ENCODE results near the gene SKAP1.
"Not testable (repeated sequence)": the region's sequence is repeated elsewhere in the genome, so short reads cannot be mapped to it uniquely, and the experiment has no call there.

Gene SKAP1

DNA sequence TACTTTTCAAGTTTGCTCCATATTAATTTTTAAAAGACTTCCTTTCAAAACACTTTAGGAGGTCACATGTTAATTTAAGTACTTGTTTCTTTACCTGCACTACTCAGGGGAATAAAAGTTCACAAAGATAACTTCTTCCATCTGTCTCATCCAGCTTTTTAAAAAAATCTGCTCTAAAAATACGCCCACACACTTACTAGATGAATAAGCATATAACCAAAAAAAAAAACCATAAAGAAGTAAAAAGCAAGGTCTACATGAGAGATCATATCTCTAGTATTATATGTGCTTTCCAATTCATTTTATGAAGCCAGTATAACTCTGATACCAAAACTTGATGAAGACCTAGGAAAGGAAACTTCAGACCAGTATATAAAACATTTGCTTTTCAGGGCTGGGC lies 17.2 kb downstream of the SKAP1 start:
- Mint-ChIP-seq H3K4me1 (peaks cover 89% of the 10 kb centered on the region), H3K4me3 (peak overlapping the region; percentile 59), H3K36me3 (ENCODE audit: low read depth) (peaks cover 41% of the 10 kb centered on the region)

DNA sequence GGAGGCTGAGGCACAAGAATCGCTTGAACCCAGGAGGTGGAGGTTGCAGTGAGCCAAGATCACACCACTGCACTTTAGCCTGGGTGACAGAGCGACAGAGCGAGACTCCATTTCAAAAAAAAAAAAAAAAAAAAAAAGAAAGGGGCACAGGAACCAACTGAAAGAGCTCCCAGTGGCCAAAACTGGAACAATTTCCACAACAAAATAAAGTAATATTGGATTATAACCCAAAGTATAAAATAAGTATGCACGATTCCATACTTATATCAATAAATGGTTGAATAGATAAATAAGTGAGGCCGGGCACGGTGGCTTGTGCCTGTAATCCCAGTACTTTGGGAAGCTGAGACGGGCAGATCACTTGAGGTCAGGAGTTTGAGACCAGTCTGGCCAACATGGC lies 19.2 kb downstream of the SKAP1 start:
- Mint-ChIP-seq H3K4me1 (peaks cover 85% of the 10 kb centered on the region), H3K36me3 (ENCODE audit: low read depth) (peaks cover 44% of the 10 kb centered on the region)
- not testable (repeated sequence) for DNase-seq, H3K4me3 Mint-ChIP-seq, H3K27ac Mint-ChIP-seq, ATAC-seq, H3K9me3 Mint-ChIP-seq, H3K27me3 Mint-ChIP-seq

More for the DNA sequence above, 17.2 kb downstream of the SKAP1 start:
- Mint-ChIP-seq H3K27me3 (no peaks in the 10 kb centered on the region), H3K9me3 (no peaks in the 10 kb centered on the region), H3K27ac (peak overlapping the region; percentile 92)
- DNase-seq (no peak), ATAC-seq (peak; percentile 75)

DNA sequence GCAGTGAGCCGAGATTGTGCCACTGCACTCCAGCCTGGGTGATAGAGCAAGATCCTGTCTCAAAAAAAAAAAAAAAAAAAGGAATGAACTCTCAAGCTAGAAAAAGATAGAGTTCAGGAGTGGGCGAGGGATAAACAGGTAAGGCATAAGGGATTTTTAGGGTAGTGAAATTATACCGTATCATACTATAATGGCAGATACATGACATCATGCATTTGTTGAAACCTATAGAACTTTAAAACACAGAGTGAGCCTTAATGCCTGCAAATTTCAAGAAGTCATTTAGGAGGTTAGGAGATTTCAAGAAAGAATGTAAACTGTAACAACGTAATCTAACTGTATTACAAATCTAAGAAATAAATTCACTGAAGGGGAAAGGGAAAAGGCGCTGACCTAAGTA lies 20.4 kb downstream of the SKAP1 start:
- H3K27ac Mint-ChIP-seq: no peak overlapping the region
- ATAC-seq (no peak), DNase-seq (no peak)
- peaks cover 81% of the 10 kb centered on the region for H3K4me1 Mint-ChIP-seq
- no peaks in the 10 kb centered on the region for H3K27me3 Mint-ChIP-seq
- no peak overlapping the region for H3K4me3 Mint-ChIP-seq
- no peaks in the 10 kb centered on the region for H3K9me3 Mint-ChIP-seq
- H3K36me3 Mint-ChIP-seq (ENCODE audit: low read depth): peaks cover 45% of the 10 kb centered on the region

DNA sequence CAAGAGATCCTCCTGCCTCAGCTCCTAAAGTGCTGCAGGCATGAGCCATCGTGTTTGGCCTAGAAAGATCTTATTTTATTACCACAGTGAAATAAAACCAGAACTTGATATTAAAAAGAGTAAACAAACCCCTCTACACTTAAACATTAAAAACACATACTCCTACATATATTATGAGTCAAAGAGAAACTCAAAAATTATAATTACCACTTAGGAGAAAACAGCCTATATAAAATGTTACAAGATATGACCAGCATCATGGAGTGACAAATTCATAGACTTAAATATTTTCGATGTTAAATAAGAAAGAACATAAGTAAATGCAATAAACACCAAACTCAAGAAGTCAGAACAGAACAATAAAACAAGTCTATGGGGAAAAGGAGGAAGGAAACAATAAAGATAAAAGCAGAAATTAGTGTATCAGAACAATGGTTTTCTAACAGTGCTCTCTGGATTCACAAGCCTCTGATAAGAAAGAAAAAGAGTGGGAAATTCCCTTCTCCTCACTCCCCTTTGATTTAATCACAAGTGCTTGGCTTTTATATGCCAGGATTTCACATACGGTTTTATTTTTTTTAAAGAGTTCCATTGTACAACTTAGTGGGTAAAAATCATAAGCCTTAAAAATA lies 23.0 kb downstream of the SKAP1 start:
- Mint-ChIP-seq H3K4me1 (peaks cover 61% of the 10 kb centered on the region), H3K9me3 (no peaks in the 10 kb centered on the region), H3K27ac (peak overlapping the region; percentile 83), H3K36me3 (ENCODE audit: low read depth) (peaks cover 45% of the 10 kb centered on the region), H3K4me3 (peak overlapping the region; percentile 35), H3K27me3 (no peaks in the 10 kb centered on the region)
- DNase-seq (no peak), ATAC-seq (no peak)

DNA sequence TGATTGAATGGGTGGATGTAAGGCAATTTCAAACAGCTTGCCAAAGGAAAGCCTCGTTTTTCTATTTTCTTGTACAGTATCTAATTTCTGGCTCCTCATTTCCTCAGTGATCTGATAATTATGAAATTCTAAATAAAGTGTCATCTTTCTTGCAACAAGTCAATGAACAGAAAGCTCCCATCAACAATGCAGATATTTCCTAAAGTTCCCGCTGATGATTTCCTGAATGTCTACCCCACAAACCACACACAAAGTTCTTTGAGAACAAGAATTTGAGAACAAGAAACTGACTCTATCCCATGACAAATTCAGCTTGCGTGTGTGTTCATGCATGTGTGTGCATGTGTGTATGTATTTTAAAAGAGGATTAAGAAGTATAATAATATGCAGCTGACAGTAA lies 35.2 kb downstream of the SKAP1 start:
- no peak overlapping the region for H3K4me3 Mint-ChIP-seq
- H3K4me1 Mint-ChIP-seq: peaks cover 29% of the 10 kb centered on the region
- no peaks in the 10 kb centered on the region for H3K27me3 Mint-ChIP-seq
- H3K9me3 Mint-ChIP-seq: no peaks in the 10 kb centered on the region
- DNase-seq (no peak), ATAC-seq (no peak)
- H3K36me3 Mint-ChIP-seq (ENCODE audit: low read depth): peaks cover 33% of the 10 kb centered on the region
- no peak overlapping the region for H3K27ac Mint-ChIP-seq

DNA sequence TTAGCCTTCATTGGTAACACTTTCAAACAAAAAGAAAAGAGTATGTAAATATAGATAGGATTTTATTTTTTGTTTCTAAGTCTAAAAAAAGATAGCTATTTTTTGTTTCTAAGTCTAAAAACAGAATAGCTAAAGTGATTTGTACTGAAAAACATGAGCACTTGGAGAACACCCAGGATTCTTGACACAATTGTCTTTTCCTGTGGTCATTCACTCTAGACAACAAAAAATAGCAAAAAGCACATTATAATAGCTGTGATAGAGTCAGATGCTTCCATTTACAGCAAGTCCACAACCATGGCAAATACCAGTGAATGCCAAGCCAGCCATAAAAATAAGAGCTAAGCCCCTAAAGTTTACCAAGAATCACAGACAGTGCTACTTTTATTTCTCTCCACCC lies 36.7 kb downstream of the SKAP1 start:
- Mint-ChIP-seq H3K9me3 (no peaks in the 10 kb centered on the region), H3K27ac (no peak overlapping the region), H3K4me1 (peaks cover 29% of the 10 kb centered on the region), H3K4me3 (no peak overlapping the region), H3K36me3 (ENCODE audit: low read depth) (peaks cover 34% of the 10 kb centered on the region), H3K27me3 (no peaks in the 10 kb centered on the region)
- DNase-seq: no peak
- ATAC-seq: no peak

DNA sequence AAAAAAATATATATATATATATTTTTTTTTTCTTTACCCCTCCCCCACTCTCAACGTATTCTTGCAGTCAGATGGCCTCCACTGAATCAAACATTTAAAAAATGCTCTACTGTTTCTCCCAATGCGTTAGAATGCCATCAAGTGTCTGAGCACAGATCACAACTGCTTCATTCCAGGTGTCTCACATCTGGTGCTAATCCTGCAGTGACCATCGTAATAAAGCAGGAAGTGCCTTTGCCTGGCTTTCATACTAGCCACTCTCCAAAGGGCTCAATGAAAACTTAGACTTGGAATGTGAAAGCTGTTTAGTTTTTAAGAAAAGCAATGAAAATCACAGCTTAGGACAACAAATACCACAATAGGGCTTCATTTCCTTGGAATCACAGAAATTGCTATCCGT lies 37.2 kb downstream of the SKAP1 start:
- H3K27me3 Mint-ChIP-seq: no peaks in the 10 kb centered on the region
- no peaks in the 10 kb centered on the region for H3K9me3 Mint-ChIP-seq
- no peak overlapping the region for H3K4me3 Mint-ChIP-seq
- DNase-seq: no peak
- ATAC-seq: no peak
- H3K4me1 Mint-ChIP-seq: peaks cover 29% of the 10 kb centered on the region
- H3K27ac Mint-ChIP-seq: no peak overlapping the region
- peaks cover 34% of the 10 kb centered on the region for H3K36me3 Mint-ChIP-seq (ENCODE audit: low read depth)

DNA sequence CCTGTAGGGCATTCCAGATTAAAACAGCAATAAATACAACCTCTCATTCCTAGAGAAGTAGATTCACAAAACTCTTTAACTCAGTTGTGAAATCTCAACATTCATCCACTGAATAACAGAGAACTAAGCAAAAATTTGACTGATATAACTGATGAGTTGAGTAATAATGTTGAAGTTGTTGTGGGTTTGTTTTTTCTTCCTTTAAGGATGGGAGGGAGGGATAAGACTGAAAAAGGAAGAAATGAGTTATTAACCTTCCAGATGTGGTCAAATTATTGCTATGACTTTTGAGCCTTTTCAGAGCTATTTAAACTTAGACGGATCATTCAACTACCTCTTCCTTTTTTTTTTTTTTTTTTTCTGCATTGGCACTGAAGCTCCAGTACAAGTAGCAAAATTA lies 38.6 kb downstream of the SKAP1 start:
- ATAC-seq (peak; percentile 24), DNase-seq (no peak)
- Mint-ChIP-seq H3K9me3 (no peaks in the 10 kb centered on the region), H3K36me3 (ENCODE audit: low read depth) (peaks cover 40% of the 10 kb centered on the region), H3K4me3 (no peak overlapping the region), H3K4me1 (peaks cover 33% of the 10 kb centered on the region), H3K27me3 (no peaks in the 10 kb centered on the region), H3K27ac (no peak overlapping the region)

DNA sequence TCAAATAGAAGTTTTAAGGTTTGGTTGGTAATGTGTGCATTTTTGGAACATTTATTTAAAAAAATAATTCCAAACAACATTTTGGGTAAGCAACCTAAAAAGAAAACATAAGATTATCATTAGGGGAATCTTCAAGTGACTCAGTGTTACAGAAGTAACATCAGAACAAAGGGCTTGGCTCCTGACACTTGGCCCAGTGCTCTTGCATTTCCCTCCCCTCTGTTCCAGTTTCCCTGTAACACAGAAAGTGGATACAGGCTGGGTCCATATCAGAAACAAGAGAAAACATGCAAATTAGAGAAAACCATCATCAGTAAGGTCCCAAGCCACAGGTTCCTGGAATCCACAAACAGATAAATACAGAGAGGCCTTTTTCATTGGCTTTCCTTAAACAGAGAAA lies 40.1 kb downstream of the SKAP1 start:
- peaks cover 34% of the 10 kb centered on the region for H3K4me1 Mint-ChIP-seq
- H3K27ac Mint-ChIP-seq: peak overlapping the region; percentile 11
- H3K36me3 Mint-ChIP-seq (ENCODE audit: low read depth): peaks cover 35% of the 10 kb centered on the region
- DNase-seq: no peak
- no peak for ATAC-seq
- no peak overlapping the region for H3K4me3 Mint-ChIP-seq
- no peaks in the 10 kb centered on the region for H3K9me3 Mint-ChIP-seq
- H3K27me3 Mint-ChIP-seq: no peaks in the 10 kb centered on the region

DNA sequence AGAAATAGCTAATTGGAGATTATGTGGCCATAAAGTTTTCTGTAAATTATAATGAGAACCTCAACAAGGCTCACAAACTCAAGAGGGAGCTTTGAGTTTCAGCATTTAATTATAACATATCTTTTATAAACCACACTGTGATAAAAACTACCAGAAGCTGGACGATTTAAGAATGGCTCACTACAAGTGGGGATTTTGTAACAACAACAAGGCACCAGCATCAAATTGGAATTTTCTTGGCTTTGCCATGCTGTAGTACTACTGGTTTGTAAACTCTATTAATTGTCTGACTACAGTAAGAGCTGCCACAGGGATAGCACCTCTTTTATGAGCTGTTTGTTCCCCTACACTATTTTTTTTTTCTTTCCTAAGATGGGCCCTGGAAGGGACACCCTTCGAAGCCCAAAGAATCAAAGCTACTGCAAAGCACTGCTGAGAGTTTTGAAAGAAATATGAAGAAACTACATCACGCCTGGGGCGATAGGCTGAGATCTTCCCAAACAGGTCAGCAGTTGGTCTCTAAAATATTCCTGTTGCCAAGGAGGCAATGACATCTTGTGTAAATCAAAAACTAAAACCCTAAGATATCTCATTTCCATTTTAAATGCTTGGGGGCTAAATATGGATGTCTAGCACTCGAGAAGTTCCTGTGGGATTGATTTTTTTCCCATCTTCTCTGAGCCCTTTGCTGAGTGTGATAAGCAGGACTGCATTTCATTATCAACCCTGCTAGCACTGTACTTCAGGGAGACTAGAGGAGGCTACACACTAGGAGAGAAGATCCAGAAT lies 40.9 kb downstream of the SKAP1 start:
- Mint-ChIP-seq H3K4me1 (peaks cover 35% of the 10 kb centered on the region), H3K36me3 (ENCODE audit: low read depth) (peaks cover 32% of the 10 kb centered on the region), H3K4me3 (no peak overlapping the region), H3K27ac (no peak overlapping the region), H3K9me3 (no peaks in the 10 kb centered on the region), H3K27me3 (no peaks in the 10 kb centered on the region)
- ATAC-seq: no peak
- no peak for DNase-seq

DNA sequence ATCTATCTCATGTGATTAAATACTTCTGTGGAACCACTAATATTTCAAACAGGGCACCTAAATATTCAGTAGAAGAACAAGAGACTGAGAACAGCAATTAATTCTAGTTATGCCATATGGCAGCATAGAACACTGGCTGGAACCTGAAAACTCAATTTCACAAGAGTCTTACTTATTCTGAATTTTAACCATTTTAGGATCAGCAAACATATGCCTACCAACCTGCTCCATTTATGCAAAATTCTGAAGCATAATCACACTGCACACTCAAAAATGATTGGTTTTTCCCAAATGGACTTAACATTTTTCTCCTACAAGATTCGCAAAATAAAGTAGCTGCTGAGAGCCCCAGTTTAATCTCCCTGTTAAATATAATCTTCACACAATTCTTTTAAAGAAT lies 43.2 kb downstream of the SKAP1 start:
- peaks cover 40% of the 10 kb centered on the region for H3K36me3 Mint-ChIP-seq (ENCODE audit: low read depth)
- no peak overlapping the region for H3K27ac Mint-ChIP-seq
- ATAC-seq: no peak
- no peaks in the 10 kb centered on the region for H3K9me3 Mint-ChIP-seq
- H3K27me3 Mint-ChIP-seq: no peaks in the 10 kb centered on the region
- no peak overlapping the region for H3K4me3 Mint-ChIP-seq
- DNase-seq: no peak
- peaks cover 30% of the 10 kb centered on the region for H3K4me1 Mint-ChIP-seq

DNA sequence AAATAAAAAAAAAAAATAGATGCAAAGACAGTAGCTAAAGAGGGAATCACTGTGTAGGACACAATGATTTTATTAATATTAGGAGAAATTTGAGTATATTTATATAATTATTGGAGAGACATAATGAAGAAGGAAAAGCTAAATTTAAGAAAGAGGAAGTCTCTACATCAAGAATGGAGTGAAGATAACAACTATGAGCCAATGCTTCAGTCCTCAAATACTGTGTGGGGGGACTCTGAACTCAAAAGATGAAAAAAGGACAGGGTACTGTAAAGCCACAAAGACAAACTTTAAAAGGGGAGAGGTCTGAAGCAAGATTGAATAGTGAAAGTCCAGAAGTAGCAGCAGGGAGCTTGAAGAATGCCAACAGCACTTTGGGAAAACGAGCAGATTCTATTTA lies 44.7 kb downstream of the SKAP1 start:
- H3K27me3 Mint-ChIP-seq: no peaks in the 10 kb centered on the region
- H3K36me3 Mint-ChIP-seq (ENCODE audit: low read depth): peaks cover 40% of the 10 kb centered on the region
- no peak for ATAC-seq
- no peaks in the 10 kb centered on the region for H3K9me3 Mint-ChIP-seq
- peaks cover 24% of the 10 kb centered on the region for H3K4me1 Mint-ChIP-seq
- no peak overlapping the region for H3K27ac Mint-ChIP-seq
- DNase-seq: no peak
- H3K4me3 Mint-ChIP-seq: no peak overlapping the region

DNA sequence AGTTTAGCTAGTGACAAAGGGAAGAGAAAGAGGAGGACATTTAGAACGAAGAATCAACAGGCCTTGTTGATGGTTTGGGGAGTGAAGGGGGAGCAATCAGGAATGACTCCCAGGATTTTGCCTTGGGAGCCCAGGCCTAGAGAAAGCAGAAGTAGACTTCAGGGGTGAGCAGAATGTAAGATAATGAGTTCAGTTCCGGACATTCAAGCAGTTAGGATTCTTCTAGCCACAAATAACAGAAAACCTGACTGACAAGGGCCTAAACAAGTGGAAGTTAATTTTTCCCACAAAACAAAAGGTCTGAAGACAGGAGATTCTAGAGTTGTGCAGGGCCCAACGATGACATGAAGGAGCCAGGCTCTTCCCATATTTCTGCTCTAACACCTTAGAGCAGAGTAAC lies 45.9 kb downstream of the SKAP1 start:
- no peak for DNase-seq
- Mint-ChIP-seq H3K4me1 (peaks cover 17% of the 10 kb centered on the region), H3K36me3 (ENCODE audit: low read depth) (peaks cover 35% of the 10 kb centered on the region), H3K27me3 (no peaks in the 10 kb centered on the region), H3K4me3 (no peak overlapping the region), H3K9me3 (no peaks in the 10 kb centered on the region), H3K27ac (no peak overlapping the region)
- no peak for ATAC-seq

DNA sequence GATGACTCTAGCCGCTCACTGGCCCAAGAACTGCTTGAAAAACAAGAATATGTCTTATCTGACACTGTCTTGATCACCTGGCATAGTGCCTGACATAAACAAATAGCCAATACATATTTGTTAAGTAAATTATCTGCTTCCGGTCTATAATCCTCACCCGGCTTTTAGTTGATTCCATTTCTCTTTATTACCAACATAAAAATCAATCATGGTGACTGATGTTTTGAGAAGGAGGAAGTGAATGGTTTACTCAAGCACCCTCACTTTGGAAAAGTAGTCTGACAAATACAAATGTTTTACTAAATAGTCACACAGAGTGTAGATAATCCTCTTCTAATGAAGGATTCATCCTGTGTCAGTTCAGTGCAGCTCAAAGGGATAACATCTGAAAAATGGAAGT lies 47.0 kb downstream of the SKAP1 start:
- no peak overlapping the region for H3K4me3 Mint-ChIP-seq
- no peak overlapping the region for H3K27ac Mint-ChIP-seq
- no peaks in the 10 kb centered on the region for H3K27me3 Mint-ChIP-seq
- no peak for ATAC-seq
- peaks cover 35% of the 10 kb centered on the region for H3K36me3 Mint-ChIP-seq (ENCODE audit: low read depth)
- H3K9me3 Mint-ChIP-seq: no peaks in the 10 kb centered on the region
- peaks cover 17% of the 10 kb centered on the region for H3K4me1 Mint-ChIP-seq
- DNase-seq: no peak

DNA sequence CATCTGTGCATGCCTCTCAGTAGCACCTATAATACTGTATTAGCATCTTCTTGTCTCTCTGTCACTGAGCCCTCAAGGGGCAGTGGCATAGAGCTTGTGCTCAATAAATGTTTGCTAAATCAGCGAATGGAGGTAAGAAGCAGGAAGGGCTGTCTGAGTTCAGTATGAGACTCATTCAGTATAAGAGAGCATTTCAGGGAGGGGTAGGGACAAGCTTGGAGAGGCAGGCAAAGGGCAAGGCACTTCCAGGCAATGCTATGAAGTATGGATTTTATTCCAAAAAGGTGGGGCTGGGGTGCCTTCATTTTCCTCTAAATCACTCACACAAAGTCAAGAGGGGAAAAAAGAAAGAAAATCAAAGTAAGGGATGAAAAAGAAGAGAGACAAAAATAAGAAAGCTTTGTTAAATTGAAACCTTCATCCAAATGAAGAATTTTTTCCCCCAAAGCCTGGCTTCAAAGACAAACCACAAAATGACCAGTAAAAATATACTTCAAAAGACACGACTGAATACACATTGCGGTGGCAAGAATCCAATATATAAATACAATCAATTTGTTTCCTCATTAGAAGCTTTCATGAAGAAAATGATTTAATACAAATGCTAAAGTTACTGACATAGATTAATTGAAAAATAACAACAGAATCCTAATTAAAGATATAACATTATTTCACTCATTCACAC lies 51.2 kb downstream of the SKAP1 start:
- ATAC-seq (no peak), DNase-seq (no peak)
- peaks cover 13% of the 10 kb centered on the region for H3K4me1 Mint-ChIP-seq
- H3K27me3 Mint-ChIP-seq: no peaks in the 10 kb centered on the region
- H3K4me3 Mint-ChIP-seq: no peak overlapping the region
- H3K27ac Mint-ChIP-seq: no peak overlapping the region
- H3K9me3 Mint-ChIP-seq: no peaks in the 10 kb centered on the region
- peaks cover 27% of the 10 kb centered on the region for H3K36me3 Mint-ChIP-seq (ENCODE audit: low read depth)
